ENCODE data around the gene SUPT4H1.

DNA sequence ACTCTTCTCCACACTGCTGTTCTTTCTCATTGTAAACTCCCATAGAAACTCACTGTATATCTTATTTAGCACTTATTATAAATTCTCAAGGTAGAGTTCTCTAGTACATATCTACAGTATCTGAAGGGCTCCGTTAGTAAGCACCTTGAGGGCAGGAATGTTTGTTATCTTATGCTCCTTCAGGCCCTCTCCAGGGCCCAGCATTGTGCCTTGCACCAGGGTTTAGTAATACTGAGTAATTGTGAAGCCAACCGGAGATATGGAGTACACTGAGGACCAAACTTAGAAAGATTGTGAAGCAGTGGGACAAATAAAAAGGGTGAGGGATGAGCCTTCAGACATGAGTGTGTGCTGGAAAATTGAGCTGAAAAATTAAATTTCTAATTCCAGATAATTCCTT is 38.9 kb upstream of the SUPT4H1 start:
- TF ChIP-seq CTCF (IDR thresholded peaks at IDR 0.05), result no peak
- no peak for TF ChIP-seq POLR2AphosphoS5 (IDR thresholded peaks at IDR 0.05; ENCODE audit: low read depth, low read length)
- TF ChIP-seq REST (IDR thresholded peaks at IDR 0.05; ENCODE audit: insufficient read depth in 1 of 2, low read depth in 2 of 2, low read length in 1 of 2), result no peak
- TF ChIP-seq TCF7L2 (IDR thresholded peaks at IDR 0.05; ENCODE audit: low read depth, low read length), result no peak

All from Panc1 (cell line).